Parathyroid adenoma (tissue), 2 donors: ENCODE results near the gene STAT5A.

Experiments
- H2AFZ ChIP-seq: fragments of 300-600 bp; sonication (generic); one replicate; pipeline ENCODE4 v1.7.0; 2017; ENCODE audit warnings: antibody characterized with exemption, mild to moderate bottlenecking
- H3K27ac ChIP-seq: fragments of 300-600 bp; sonication (generic); one replicate; pipeline ENCODE4 v1.7.0; 2017
- H3K27me3 ChIP-seq: fragments of 300-600 bp; sonication (generic); one replicate; pipeline ENCODE4 v1.7.0; 2017; ENCODE audit warnings: low read length; ENCODE audit not compliant: control insufficient read depth, insufficient read depth
- H3K36me3 ChIP-seq: fragments of 300-600 bp; sonication (generic); one replicate; pipeline ENCODE4 v1.7.0; 2017; ENCODE audit warnings: low read length; ENCODE audit not compliant: control insufficient read depth, insufficient read depth
- H3K4me1 ChIP-seq: fragments of 300-600 bp; sonication (generic); one replicate; pipeline ENCODE4 v1.7.0; 2017; ENCODE audit warnings: control low read depth
- H3K4me2 ChIP-seq: fragments of 300-600 bp; sonication (generic); one replicate; pipeline ENCODE4 v1.7.0; 2017; ENCODE audit warnings: low read length
- H3K4me3 ChIP-seq: fragments of 300-600 bp; sonication (generic); one replicate; pipeline ENCODE4 v1.7.0; 2017; ENCODE audit warnings: low read depth, low read length
- H3K79me2 ChIP-seq: fragments of 300-600 bp; sonication (generic); one replicate; pipeline ENCODE4 v1.7.0; 2017; ENCODE audit warnings: control low read depth
- H3K9ac ChIP-seq: fragments of 300-600 bp; sonication (generic); one replicate; pipeline ENCODE4 v1.7.0; 2017; ENCODE audit warnings: mild to moderate bottlenecking
- H3K9me3 ChIP-seq: fragments of 300-600 bp; sonication (generic); one replicate; pipeline ENCODE4 v1.7.0; 2017; ENCODE audit warnings: low read length; ENCODE audit not compliant: control insufficient read depth
- CTCF ChIP-seq: fragments of 300-600 bp; sonication (generic); IDR thresholded peaks from one replicate; pipeline ENCODE4 v1.7.0; 2017; ENCODE audit warnings: antibody characterized with exemption, mild to moderate bottlenecking
- donor health status: primary hyperparathyroidism.

The STAT5A gene

GRCh38 chr17:42276609-42277341 is 11.5 kb upstream of the STAT5A start:
- H3K4me2 ChIP-seq, result peak overlapping the region; percentile 96
- H3K9me3 ChIP-seq, result no peaks in the 10 kb centered on the region
- no peak for TF ChIP-seq CTCF
- H3K4me1 ChIP-seq, result peaks cover 6% of the 10 kb centered on the region
- no peaks in the 10 kb centered on the region for H3K36me3 ChIP-seq
- H3K27ac ChIP-seq, result peak overlapping the region; percentile 54
- peak overlapping the region; percentile 65 for H3K4me3 ChIP-seq
- H3K27me3 ChIP-seq, result no peaks in the 10 kb centered on the region
- H3K79me2 ChIP-seq, result peaks cover 10% of the 10 kb centered on the region
- H3K9ac ChIP-seq, result no peak overlapping the region
- peak overlapping the region; percentile 100 for H2AFZ ChIP-seq

GRCh38 chr17:42277342-42277712 is 11.0 kb upstream of the STAT5A start:
- no peak overlapping the region for H3K9ac ChIP-seq

GRCh38 chr17:42279776-42280630 is 8.3 kb upstream of the STAT5A start:
- no peak overlapping the region for H3K9ac ChIP-seq
- no peak overlapping the region for H3K27ac ChIP-seq
- H3K9me3 ChIP-seq, result no peaks in the 10 kb centered on the region
- H3K4me2 ChIP-seq, result no peak overlapping the region
- H3K4me1 ChIP-seq, result peaks cover 3% of the 10 kb centered on the region
- no peak overlapping the region for H2AFZ ChIP-seq
- H3K36me3 ChIP-seq, result no peaks in the 10 kb centered on the region
- no peak overlapping the region for H3K4me3 ChIP-seq
- no peak for TF ChIP-seq CTCF
- peaks cover 7% of the 10 kb centered on the region for H3K79me2 ChIP-seq
- no peaks in the 10 kb centered on the region for H3K27me3 ChIP-seq

More at GRCh38 chr17:42277342-42277712, 11.0 kb upstream of the STAT5A start:
- H3K4me2 ChIP-seq, result no peak overlapping the region
- no peak for TF ChIP-seq CTCF
- no peaks in the 10 kb centered on the region for H3K27me3 ChIP-seq
- H3K79me2 ChIP-seq, result peaks cover 10% of the 10 kb centered on the region
- peaks cover 6% of the 10 kb centered on the region for H3K4me1 ChIP-seq
- H2AFZ ChIP-seq, result peak overlapping the region; percentile 100
- no peak overlapping the region for H3K27ac ChIP-seq
- H3K4me3 ChIP-seq, result no peak overlapping the region
- no peaks in the 10 kb centered on the region for H3K9me3 ChIP-seq
- no peaks in the 10 kb centered on the region for H3K36me3 ChIP-seq

GRCh38 chr17:42281571-42282096 is 6.7 kb upstream of the STAT5A start:
- H3K4me2 ChIP-seq, result no peak overlapping the region
- no peaks in the 10 kb centered on the region for H3K9me3 ChIP-seq
- H3K27ac ChIP-seq, result no peak overlapping the region
- peaks cover 2% of the 10 kb centered on the region for H3K4me1 ChIP-seq
- H3K9ac ChIP-seq, result no peak overlapping the region
- no peak overlapping the region for H3K4me3 ChIP-seq
- no peaks in the 10 kb centered on the region for H3K27me3 ChIP-seq
- H2AFZ ChIP-seq, result no peak overlapping the region
- TF ChIP-seq CTCF, result no peak
- no peaks in the 10 kb centered on the region for H3K79me2 ChIP-seq
- H3K36me3 ChIP-seq, result no peaks in the 10 kb centered on the region
